SK-N-SH (cell line): ENCODE data around the gene VDR.
"Not testable (repeated sequence)": the region's sequence is repeated elsewhere in the genome, so short reads cannot be mapped to it uniquely, and the experiment has no call there.

Experiments
- FOSL2 ChIP-seq: IDR thresholded peaks from 2 replicates; pipeline ENCODE4 v1.4.0; 2012; ENCODE audit warnings: low read depth, mild to moderate bottlenecking, moderate library complexity, borderline replicate concordance
- FOXJ3 ChIP-seq: sonication (generic); formaldehyde crosslinking; IDR thresholded peaks from 2 replicates; pipeline ENCODE4 v1.5.1; 2020; ENCODE audit warnings: mild to moderate bottlenecking, missing genetic modification reagents
- FOXM1 ChIP-seq: IDR thresholded peaks from 2 replicates; pipeline ENCODE4 v1.4.0; 2012; ENCODE audit warnings: low read depth, mild to moderate bottlenecking
- MEF2A ChIP-seq: IDR thresholded peaks from 2 replicates; pipeline ENCODE4 v1.4.0; 2012; ENCODE audit warnings: low read depth, borderline replicate concordance
- POLR2AphosphoS5 ChIP-seq: IDR thresholded peaks from 2 replicates; pipeline ENCODE4 v1.6.1; 2012; ENCODE audit warnings: low read depth, low read length
- RAD21 ChIP-seq: IDR thresholded peaks from 2 replicates; pipeline ENCODE4 v1.6.1; 2012; ENCODE audit warnings: mild to moderate bottlenecking, low read length
- SMC3 ChIP-seq: IDR thresholded peaks from 2 replicates; pipeline ENCODE4 v1.6.1; 2012; ENCODE audit warnings: low read depth, low read length, improper control_type of control experiment
- TF ChIP-seq, protein P1 (sequence below): fragments of 200-600 bp; sonication (generic); IDR thresholded peaks from 2 replicates; pipeline ENCODE4 v1.6.1; 2017; ENCODE audit warnings: antibody characterized with exemption, mild to moderate bottlenecking, moderate library complexity
- TF ChIP-seq, protein P2 (sequence below): IDR thresholded peaks from 2 replicates; pipeline ENCODE4; 2012
- TF ChIP-seq, protein P3 (sequence below): IDR thresholded peaks from 2 replicates; pipeline ENCODE4 v1.4.0; 2012; ENCODE audit warnings: low read depth, borderline replicate concordance

DNA sequence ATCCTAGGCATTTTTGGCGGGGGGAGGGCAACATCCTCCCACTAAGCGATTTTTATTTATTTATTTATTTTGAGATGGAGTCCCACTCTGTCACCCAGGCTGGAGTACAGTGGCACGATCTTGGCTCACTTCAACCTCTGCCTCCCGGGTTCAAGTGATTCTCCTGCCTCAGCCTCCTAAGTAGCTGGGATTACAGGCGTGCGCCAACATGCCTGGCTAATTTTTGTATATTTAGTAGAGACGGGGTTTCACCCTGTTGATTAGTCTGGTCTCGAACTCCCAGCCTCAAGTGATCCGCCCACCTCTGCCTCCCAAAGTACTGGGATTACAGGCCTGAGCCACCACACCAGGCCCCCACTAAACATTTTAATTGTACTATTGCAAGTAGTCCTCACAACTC lies 95.3 kb downstream of the VDR start:
- not testable (repeated sequence) for TF ChIP-seq FOXM1; MEF2A; RAD21; SMC3; FOXJ3 (CRISPR knock-in tag); POLR2AphosphoS5; FOSL2
- TF ChIP-seq, protein P1, sequence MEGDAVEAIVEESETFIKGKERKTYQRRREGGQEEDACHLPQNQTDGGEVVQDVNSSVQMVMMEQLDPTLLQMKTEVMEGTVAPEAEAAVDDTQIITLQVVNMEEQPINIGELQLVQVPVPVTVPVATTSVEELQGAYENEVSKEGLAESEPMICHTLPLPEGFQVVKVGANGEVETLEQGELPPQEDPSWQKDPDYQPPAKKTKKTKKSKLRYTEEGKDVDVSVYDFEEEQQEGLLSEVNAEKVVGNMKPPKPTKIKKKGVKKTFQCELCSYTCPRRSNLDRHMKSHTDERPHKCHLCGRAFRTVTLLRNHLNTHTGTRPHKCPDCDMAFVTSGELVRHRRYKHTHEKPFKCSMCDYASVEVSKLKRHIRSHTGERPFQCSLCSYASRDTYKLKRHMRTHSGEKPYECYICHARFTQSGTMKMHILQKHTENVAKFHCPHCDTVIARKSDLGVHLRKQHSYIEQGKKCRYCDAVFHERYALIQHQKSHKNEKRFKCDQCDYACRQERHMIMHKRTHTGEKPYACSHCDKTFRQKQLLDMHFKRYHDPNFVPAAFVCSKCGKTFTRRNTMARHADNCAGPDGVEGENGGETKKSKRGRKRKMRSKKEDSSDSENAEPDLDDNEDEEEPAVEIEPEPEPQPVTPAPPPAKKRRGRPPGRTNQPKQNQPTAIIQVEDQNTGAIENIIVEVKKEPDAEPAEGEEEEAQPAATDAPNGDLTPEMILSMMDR = not testable (repeated sequence)
- TF ChIP-seq, protein P2, sequence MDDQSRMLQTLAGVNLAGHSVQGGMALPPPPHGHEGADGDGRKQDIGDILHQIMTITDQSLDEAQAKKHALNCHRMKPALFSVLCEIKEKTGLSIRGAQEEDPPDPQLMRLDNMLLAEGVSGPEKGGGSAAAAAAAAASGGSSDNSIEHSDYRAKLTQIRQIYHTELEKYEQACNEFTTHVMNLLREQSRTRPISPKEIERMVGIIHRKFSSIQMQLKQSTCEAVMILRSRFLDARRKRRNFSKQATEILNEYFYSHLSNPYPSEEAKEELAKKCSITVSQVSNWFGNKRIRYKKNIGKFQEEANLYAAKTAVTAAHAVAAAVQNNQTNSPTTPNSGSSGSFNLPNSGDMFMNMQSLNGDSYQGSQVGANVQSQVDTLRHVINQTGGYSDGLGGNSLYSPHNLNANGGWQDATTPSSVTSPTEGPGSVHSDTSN = not testable (repeated sequence)
- TF ChIP-seq, protein P3, sequence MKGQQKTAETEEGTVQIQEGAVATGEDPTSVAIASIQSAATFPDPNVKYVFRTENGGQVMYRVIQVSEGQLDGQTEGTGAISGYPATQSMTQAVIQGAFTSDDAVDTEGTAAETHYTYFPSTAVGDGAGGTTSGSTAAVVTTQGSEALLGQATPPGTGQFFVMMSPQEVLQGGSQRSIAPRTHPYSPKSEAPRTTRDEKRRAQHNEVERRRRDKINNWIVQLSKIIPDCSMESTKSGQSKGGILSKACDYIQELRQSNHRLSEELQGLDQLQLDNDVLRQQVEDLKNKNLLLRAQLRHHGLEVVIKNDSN = not testable (repeated sequence)
